ENCODE measurements around the gene SLC14A1. TPM values are rescaled to one million over a fixed set of nuclear protein-coding genes. Genes with fewer than 3 reads are reported as not detected.

SLC14A1 gene
- total and polyA plus RNA-seq, 3 donors from 2014 or later = 0.50 to 0.73 TPM; not detected in 1

- WGBS, 2 donors = 64 to 67% methylated on average over 3 to 6 of the region's 6 CpGs
- intact Hi-C loops (cut with DNase I; ENCODE audit: low total_unique reads) = no loop called here
- H3K4me3 ChIP-seq = no peak overlapping the region
- H3K9me3 ChIP-seq = no peaks in the 10 kb centered on the region
- no peaks in the 10 kb centered on the region for H3K36me3 ChIP-seq (ENCODE audit: low read depth, missing control alignments)
- TF ChIP-seq CTCF (IDR thresholded peaks at IDR 0.05) (no peak), POLR2A (IDR thresholded peaks at IDR 0.05) (no peak)
- H3K27ac ChIP-seq = no peak overlapping the region
- H3K27me3 ChIP-seq = no peaks in the 10 kb centered on the region
- peaks cover 4% of the 10 kb centered on the region for H3K4me1 ChIP-seq
- DNase-seq = no peak
Observed at GRCh38 chr18:45687621-45688020, 36.4 kb upstream of the SLC14A1 start.

- intact Hi-C loops (cut with DNase I; ENCODE audit: low total_unique reads) = no loop called here
- Histone ChIP-seq H3K4me3 (no peak overlapping the region), H3K9me3 (no peaks in the 10 kb centered on the region), H3K4me1 (peaks cover 4% of the 10 kb centered on the region), H3K36me3 (ENCODE audit: low read depth, missing control alignments) (no peaks in the 10 kb centered on the region), H3K27ac (no peak overlapping the region), H3K27me3 (no peaks in the 10 kb centered on the region)
- 64 to 74% methylated on average over 4 of the region's 4 CpGs for WGBS, 2 donors
- no peak for TF ChIP-seq POLR2A (IDR thresholded peaks at IDR 0.05)
- no peak for TF ChIP-seq CTCF (IDR thresholded peaks at IDR 0.05)
- no peak for DNase-seq
Observed at GRCh38 chr18:45688113-45688512, 35.9 kb upstream of the SLC14A1 start.

DNA sequence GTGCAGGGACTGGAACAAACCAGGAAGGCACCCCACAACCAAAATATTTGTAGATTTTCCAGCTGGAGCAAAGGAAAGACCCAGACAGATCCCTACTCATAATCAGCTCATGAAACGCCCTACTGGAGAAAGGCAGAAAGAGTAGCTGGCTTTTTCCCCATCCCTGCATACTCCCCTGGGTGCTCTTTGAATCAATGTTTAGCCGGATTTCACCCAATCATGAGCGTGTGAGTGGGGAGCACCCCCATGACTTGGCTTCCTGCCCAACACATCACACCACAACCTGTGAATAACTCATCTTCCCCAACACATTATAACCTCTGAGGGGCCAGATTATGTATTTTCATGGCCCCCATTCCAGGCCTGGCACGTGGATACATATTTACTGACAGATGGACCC, 35.1 kb upstream of the SLC14A1 start:
- Histone ChIP-seq H3K4me3 (no peak overlapping the region), H3K36me3 (ENCODE audit: low read depth, missing control alignments) (no peaks in the 10 kb centered on the region), H3K27ac (no peak overlapping the region), H3K9me3 (no peaks in the 10 kb centered on the region), H3K4me1 (peaks cover 4% of the 10 kb centered on the region), H3K27me3 (no peaks in the 10 kb centered on the region)
- intact Hi-C loops (cut with DNase I; ENCODE audit: low total_unique reads) = no loop called here
- no peak for DNase-seq
- WGBS, 2 donors = 91 to 100% methylated on average over 3 to 4 of the region's 4 CpGs
- TF ChIP-seq CTCF (IDR thresholded peaks at IDR 0.05) = no peak
- TF ChIP-seq POLR2A (IDR thresholded peaks at IDR 0.05) = no peak

- Histone ChIP-seq H3K4me1 (peaks cover 4% of the 10 kb centered on the region), H3K27me3 (no peaks in the 10 kb centered on the region), H3K27ac (no peak overlapping the region), H3K9me3 (no peaks in the 10 kb centered on the region), H3K36me3 (ENCODE audit: low read depth, missing control alignments) (no peaks in the 10 kb centered on the region), H3K4me3 (no peak overlapping the region)
- no peak for TF ChIP-seq POLR2A (IDR thresholded peaks at IDR 0.05)
- TF ChIP-seq CTCF (IDR thresholded peaks at IDR 0.05) = no peak
- no peak for DNase-seq
- 64 to 96% methylated on average over 3 to 4 of the region's 4 CpGs for WGBS, 2 donors
- intact Hi-C loops (cut with DNase I; ENCODE audit: low total_unique reads) = no loop called here
Observed at GRCh38 chr18:45689396-45689795, 34.6 kb upstream of the SLC14A1 start.

- TF ChIP-seq CTCF (IDR thresholded peaks at IDR 0.05) (peak; percentile 54 to 71 (median 69)), POLR2A (IDR thresholded peaks at IDR 0.05) (no peak)
- intact Hi-C loops (cut with DNase I; ENCODE audit: low total_unique reads) = loop anchor here (10.0 kb wide), 1 partner anchor 194 kb away; no protein-coding TSS in a partner anchor
- 10 to 13% methylated on average over 12 of the region's 12 CpGs for WGBS, 2 donors
Observed at GRCh38 chr18:45690975-45691815, 32.8 kb upstream of the SLC14A1 start.

More at GRCh38 chr18:45690975-45691815, 32.8 kb upstream of the SLC14A1 start:
- Histone ChIP-seq H3K27ac (no peak overlapping the region), H3K9me3 (no peaks in the 10 kb centered on the region), H3K27me3 (no peaks in the 10 kb centered on the region), H3K36me3 (ENCODE audit: low read depth, missing control alignments) (no peaks in the 10 kb centered on the region), H3K4me1 (peaks cover 4% of the 10 kb centered on the region), H3K4me3 (no peak overlapping the region)
- peak; percentile 87 for DNase-seq

Measured in testis (tissue), 3 donors.